Fibroblast of pulmonary artery (primary cell): ENCODE data around the gene PHETA1.

Source experiments
- DNase-seq: peaks from one replicate; pipeline ENCODE4 v3.0.0-alpha.2; 2010; ENCODE audit warnings: low read depth
- H3K4me3 ChIP-seq: replicated peaks from 2 replicates; pipeline ENCODE4 v1.5.1; 2011; ENCODE audit warnings: low read depth, mild to moderate bottlenecking, control low read depth, low read length, moderate library complexity
- CTCF ChIP-seq: IDR thresholded peaks from 2 replicates; pipeline ENCODE4 v1.5.1; 2011; ENCODE audit warnings: mild to moderate bottlenecking, control low read depth, low read length, inconsistent platforms; ENCODE audit errors: missing control alignments

PHETA1 gene

GRCh38 chr12:111322336-111323250 lies 46.3 kb downstream of the PHETA1 start:
- no peak for TF ChIP-seq CTCF
- no peak for DNase-seq
- H3K4me3 ChIP-seq = no peak overlapping the region

- no peak overlapping the region for H3K4me3 ChIP-seq
- no peak for TF ChIP-seq CTCF
- no peak for DNase-seq
These were observed 47.6 kb downstream of the PHETA1 start for GRCh38 chr12:111321317-111321716.

GRCh38 chr12:111320258-111321050 lies 48.4 kb downstream of the PHETA1 start:
- no peak for TF ChIP-seq CTCF
- DNase-seq = no peak

GRCh38 chr12:111319600-111320257 lies 49.2 kb downstream of the PHETA1 start:
- no peak for DNase-seq
- no peak overlapping the region for H3K4me3 ChIP-seq
- TF ChIP-seq CTCF = no peak

More at GRCh38 chr12:111320258-111321050, 48.4 kb downstream of the PHETA1 start:
- H3K4me3 ChIP-seq = no peak overlapping the region

GRCh38 chr12:111318450-111318849 lies 50.4 kb downstream of the PHETA1 start:
- no peak overlapping the region for H3K4me3 ChIP-seq
- no peak for TF ChIP-seq CTCF
- no peak for DNase-seq

GRCh38 chr12:111316671-111317070 lies 52.2 kb downstream of the PHETA1 start:
- DNase-seq = no peak
- no peak for TF ChIP-seq CTCF
- H3K4me3 ChIP-seq = no peak overlapping the region
